ENCODE data around the gene SCAND1.
A peak's percentile ranks its signal among the peaks of the same experiment; 100 is the strongest.
"Not testable (repeated sequence)": the region's sequence is repeated elsewhere in the genome, so short reads cannot be mapped to it uniquely, and the experiment has no call there.

The SCAND1 gene

DNA sequence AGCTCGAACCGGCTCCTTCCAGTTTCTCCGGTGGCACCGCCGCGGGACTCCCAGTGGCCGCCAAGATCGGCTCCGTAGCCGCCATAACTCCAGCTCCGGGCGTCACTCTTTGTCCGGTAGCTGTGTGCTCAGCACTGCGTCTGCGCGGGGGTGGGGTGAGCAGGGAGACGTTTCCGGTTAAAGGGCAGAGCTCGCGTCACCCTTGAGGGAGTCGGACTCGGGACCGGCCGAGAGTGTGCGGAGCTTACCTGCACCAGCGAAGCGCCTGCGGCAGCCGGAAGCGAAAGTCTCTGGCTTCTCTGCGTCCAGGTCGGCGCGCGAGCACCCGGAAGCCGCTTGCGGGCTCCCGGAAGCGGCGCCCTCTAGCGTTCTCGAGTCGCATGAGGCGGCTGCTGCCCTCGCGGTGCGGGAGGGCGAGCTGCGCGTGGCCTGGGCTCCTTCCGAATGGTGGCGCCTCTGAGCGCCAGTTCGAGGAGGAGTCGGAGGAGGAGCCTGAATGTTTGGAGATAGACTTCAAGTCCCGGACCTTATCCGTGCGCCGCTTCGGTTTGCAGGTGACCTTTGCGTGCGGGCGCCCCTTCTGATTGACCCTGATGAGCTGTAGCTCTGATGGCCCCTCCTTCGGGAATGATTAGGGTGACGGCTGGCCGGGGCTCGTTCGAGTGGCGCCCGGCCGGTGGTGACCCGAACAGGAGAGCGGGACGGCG, at the start of gene SCAND1:
Gene SCAND1, minus strand, starts transcription at position 303 of the 707 bp plus-strand sequence. Its CDS starts 218 bp downstream, at position 85.
- peak; percentile 99 for DNase-seq

GRCh38 chr20:36004045-36004444, 49.7 kb upstream of the SCAND1 start:
- DNase-seq, result no peak

DNA sequence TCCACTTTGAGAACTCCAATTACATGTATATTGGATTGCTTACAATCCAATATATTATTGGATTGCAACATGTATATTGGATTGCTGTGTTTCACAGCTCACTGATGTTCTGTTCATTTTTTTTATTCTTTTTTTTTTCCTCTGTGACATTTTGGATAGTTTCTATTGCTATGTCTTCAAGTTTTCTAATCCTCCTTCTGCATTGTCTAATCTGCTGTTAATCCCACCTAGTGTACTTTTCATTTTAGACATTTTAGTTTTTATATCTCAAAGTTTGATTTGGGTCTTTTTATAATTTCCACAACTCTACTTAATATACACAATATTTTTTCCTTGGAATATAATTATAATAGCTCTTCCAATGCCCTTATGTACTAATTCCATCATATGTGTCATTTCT, 48.6 kb upstream of the SCAND1 start:
- no peak for DNase-seq

- DNase-seq, result not testable (repeated sequence)
Observed at GRCh38 chr20:36001331-36001730, 47.0 kb upstream of the SCAND1 start.

DNA sequence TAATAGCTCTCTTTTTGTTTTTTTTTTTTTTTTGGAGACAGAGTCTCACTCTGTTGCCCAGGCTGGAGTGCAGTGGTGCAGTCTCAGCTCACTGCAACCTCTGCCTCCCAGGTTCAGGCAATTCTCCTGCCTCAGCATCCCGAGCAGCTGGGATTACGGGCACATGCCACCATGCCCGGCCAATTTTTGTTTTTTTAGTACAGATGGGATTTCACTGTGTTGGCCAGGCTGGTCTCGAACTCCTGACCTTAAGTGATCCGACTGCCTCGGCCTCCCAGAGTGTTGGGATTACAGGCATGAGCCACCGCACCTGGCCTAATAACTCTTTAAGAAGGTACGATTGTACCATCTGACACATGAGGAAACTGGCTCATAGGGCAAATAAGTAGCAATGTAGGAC, 42.2 kb upstream of the SCAND1 start:
- DNase-seq, result not testable (repeated sequence)

DNA sequence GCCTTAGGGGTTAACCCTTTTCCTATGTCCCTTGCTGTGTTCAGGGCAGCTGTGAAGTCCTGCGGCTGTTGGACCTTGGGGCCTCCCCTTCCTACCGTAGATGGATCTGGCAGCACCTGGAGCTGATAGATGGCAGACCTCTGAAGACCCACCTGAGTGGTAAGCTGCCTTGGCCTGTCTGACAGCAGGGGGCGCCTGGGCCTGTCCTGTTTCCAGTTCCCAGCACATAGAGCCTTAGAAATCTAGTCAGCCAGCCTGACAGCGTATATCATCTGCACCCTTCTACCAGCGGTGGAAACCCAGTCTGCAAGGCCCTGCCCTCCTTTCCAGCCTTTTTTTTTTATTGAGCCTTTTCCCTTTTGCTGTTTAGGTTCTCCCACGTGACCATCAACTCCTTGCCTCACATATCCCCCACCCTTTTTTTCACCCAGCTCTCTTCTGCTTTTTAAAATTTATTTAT, 40.7 kb upstream of the SCAND1 start:
- peak; percentile 80 for DNase-seq

DNA sequence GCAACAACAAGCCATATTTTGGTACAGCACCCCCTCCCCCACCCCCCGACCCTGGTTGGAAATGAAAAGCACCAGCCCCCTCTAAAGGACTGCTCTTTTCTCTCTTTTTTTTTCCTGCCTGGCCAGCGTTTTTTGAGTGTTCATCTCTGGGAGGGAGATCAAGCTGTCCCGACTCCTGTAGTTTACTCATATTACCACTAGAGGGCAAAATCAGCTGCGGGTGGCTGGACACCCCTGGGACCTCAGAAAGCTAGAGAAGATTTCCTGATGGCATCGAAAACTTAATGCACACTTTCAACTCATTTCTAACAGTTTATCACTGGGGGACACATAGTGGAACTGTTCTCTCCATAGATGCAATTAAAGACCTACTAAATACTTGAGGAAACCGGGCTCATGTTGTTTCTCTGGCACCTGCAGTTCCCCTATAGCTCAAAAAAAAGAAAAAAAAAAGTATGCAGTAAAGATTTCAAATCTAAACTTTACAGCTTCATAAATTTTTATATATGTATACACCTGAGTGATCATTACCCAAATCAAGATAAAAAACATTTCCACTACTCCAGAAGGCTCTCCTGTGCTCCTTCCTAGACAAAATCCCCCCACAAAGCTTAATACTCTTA, 38.5 kb upstream of the SCAND1 start:
- peak; percentile 76 for DNase-seq

- DNase-seq, result peak; percentile 17
Observed at GRCh38 chr20:35991142-35991771, 37.0 kb upstream of the SCAND1 start.

DNA sequence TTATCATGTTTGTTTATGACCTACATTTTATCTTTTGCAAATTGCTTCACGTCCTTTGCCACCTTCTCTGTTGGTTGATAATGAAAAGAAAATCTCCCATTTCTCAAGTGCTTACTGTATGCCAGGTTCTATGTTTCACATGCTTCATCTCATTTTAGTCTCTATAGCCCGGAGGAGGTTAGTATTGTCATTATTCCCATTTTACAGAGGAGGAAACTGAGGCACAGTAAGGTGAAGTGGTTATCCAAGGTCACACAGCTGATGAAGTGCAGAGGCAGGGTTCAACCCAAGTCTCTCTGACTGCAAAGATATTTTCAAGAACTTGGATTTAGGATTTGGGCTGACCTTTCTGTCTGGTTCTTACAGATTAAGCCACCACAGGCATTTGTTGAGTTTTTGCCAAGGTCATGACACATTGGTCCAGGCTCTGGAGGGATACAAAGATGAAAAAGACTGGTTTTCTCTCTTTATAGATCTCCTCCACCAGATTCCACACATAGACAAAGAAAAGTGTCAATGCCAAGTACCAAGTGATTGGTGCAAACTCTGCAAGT, 34.7 kb upstream of the SCAND1 start:
- DNase-seq, result no peak

GRCh38 chr20:35985806-35986205, 31.5 kb upstream of the SCAND1 start:
- no peak for DNase-seq

- DNase-seq, result no peak
Observed at GRCh38 chr20:35984382-35984781, 30.1 kb upstream of the SCAND1 start.

- no peak for DNase-seq
Observed at GRCh38 chr20:35981969-35982368, 27.7 kb upstream of the SCAND1 start.

- no peak for DNase-seq
Observed at GRCh38 chr20:35979544-35979943, 25.2 kb upstream of the SCAND1 start.

DNA sequence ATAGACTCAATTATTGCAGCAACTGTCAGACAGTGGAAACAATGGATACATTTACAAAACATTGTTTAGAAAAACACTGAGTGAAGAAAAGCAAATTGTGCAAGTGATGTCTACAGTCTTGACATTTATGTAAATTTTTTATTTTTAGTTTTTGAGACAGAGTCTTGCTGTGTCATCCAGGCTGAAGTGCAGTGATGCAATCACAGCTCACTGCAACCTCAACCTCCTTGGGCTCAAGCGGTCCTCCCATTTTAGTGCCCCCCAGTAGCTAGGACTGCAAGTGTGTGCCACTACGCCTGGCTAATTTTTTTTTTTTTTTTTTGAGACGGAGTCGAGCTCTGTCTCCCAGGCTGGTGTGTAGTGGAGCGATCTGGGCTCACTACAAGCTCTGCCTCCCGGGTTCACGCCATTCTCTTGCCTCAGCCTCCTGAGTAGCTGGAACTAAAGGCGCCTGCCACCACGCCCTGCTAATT, 23.8 kb upstream of the SCAND1 start:
- DNase-seq, result no peak

DNA sequence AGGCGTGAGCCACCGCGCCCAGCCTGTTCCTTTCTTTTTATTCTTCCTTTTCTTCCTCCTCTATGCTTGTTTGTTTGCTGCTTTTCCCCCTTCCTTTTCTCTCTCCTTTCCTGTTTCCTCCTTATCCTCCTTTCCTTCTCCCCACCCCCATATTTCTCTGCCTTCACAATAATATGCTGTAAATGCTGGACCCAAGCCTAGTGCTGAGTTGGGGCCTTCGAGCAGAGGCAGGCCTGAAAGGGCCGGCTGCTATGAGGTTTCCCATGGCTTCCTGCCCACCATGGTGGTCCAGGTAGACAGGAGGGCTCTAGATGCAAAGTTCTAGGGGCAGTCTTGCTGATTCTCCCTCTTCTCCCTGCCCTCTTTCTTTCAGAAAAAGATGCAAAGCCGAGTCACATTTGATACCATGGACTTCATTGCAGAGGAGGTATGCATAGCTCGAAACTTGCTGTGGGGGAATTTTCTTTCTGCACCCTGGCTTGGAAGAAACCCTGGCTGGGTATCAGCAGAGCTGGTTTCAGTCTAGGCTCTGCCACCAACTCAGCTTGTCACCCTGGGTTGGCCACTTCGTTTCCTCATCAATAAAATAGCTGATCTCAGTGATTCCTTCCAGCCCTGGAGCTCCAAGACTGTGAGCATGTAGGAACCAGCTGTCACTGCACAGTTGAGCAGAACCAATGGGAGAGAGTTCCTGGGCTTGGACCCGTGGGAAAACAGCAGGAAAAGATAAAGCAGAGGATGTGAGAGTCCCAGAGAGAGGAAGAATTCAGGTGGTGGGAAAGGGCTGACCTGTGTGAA, 21.5 kb upstream of the SCAND1 start:
- no peak for DNase-seq

GRCh38 chr20:35974256-35974655, 20.0 kb upstream of the SCAND1 start:
- no peak for DNase-seq

GRCh38 chr20:35972462-35972861, 18.2 kb upstream of the SCAND1 start:
- no peak for DNase-seq

- DNase-seq, result no peak
Observed at GRCh38 chr20:35971981-35972380, 17.7 kb upstream of the SCAND1 start.

GRCh38 chr20:35968930-35969329, 14.6 kb upstream of the SCAND1 start:
- no peak for DNase-seq

- DNase-seq, result no peak
Observed at GRCh38 chr20:35967979-35968640, 13.8 kb upstream of the SCAND1 start, which contains the start of gene CNBD2. TSS of gene CNBD2 (plus strand) at chr20:35968590. CDS start at chr20:35968763, 173 bp downstream.

GRCh38 chr20:35963878-35964277, 9.6 kb upstream of the SCAND1 start:
- DNase-seq, result no peak

DNA sequence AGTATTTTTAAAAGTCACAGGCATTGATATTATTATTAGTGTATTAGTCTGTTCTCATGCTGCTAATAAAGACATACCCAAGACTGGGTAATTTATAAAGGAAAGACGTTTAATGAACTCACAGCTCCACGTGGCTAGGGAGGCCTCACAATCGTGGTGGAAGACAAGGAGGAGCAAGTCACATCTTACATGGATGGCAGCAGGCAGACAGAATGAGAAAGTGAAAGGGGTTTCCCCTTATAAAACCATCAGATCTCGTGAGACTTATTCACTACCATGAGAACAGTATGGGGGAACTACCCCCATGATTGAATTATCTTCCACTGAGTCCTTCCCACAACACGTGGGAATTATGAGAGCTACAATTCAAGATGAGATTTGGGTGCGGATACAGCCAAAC, 5.0 kb upstream of the SCAND1 start:
- DNase-seq, result not testable (repeated sequence)

Measured in activated CD4-positive, alpha-beta T cell treated with anti-CD3 and anti-CD28 coated beads, Interleukin-2, Interleukin-6, amounts not matched to agents 100 ng/mL and 50 ng/mL, durations not matched to agents 16 hours and 8 hours (primary cell).